ENCODE measurements around the gene UBL7.
"Not testable (repeated sequence)": the region's sequence is repeated elsewhere in the genome, so short reads cannot be mapped to it uniquely, and the experiment has no call there.

Gene UBL7

DNA sequence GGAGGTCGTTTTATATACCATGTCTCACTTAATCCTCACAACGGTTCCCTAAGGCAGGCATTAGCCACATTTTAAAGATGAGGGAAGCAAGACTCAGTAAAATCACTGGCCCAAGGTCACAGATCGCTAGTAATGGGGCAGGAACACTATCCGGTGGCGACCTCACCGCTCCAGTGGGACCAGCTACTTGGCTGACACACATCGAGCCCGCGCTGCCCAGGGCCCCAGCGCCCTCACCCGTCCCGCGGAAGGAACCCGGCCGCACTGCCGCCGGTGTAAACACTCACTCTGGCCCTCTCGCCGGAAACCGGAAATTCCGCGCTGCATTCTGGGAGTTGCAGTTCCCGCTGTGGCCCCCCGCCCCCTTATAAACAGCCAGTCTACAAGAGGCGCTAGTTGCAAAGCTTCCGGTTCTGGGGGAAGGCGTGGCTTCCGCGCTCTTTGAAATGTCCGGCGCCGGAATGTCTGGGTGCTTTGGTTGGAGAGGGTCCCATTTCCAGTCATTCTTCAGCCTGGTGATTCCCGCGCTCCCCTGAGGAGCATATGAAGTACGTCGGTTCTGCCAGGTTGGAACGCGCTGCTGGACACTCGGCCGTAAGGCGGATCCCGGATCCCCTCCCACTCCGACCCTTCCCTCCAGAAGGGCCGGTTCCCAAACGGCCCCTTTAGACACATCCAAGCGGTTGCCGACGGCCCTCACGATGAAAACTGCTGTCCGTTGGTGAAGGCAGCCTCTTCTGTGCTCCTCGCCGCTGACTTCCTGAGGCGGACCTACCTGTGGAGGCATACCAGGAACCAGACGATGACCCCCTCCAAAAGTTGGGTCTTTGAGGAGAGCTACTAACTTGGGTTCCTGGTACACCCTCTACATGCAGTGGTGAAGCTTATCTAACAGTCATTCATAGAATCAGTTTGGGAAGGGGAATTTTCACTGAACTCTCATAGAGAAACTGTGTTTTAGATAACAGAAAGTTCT lies at the start of gene UBL7:
TSS of gene UBL7 (minus strand) at position 290 of the 976 bp plus-strand sequence. CDS start 2,293 bp downstream, outside the sequence.
- peak; percentile 88 to 94 (median 92) for DNase-seq

DNA sequence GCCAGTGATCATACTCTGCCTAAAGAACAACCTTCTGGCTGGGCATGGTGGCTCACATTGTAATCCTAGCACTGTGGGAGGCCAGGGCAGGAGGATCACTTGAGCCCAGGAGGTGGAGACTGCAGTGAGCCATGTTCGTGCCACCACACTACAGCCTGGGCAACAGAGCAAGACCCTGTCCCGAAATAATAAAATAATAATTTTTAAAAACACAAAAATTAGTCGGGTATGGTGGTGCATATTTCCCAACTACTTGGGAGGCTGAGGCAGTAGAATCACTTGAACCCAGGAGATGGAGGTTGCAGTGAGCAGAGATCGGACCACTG lies 45.5 kb upstream of the UBL7 start:
- DNase-seq = no peak

DNA sequence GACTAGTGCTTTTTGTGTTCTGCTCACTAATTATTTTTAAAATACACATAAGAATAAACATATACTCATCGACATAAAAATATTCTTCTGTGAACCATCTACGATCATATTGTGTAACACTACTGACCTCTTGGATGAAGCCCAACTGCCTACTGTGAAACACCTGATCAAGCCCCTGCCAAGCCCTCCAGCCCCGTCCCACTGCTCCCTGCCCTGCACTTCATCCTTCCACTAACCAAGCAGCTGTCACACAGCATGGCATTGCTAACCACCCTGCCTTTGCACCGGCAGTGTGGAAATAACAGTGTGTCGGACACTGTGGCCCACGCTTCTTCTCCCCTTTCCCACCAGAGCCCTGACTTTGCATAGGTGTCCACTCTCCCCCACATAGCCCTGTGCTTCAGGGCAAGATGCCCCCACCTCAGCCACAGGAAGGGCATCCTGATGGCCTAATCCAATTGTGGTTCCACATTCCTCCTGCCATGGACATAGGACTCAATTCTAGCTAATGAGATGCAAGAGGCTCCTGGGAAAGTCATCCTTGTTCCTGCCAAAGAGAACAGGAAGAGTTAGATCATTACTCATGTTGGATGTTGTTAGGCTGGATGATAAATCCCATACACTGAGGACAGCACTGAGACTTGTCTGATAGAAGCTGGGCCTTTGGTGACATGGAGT lies 45.0 kb upstream of the UBL7 start:
- DNase-seq = no peak

GRCh38 chr15:74504836-74505235 lies 43.9 kb upstream of the UBL7 start:
- no peak for DNase-seq

GRCh38 chr15:74504418-74504817 lies 43.5 kb upstream of the UBL7 start:
- DNase-seq = no peak

- DNase-seq = no peak
Observed at GRCh38 chr15:74502301-74502700, 41.3 kb upstream of the UBL7 start.

DNA sequence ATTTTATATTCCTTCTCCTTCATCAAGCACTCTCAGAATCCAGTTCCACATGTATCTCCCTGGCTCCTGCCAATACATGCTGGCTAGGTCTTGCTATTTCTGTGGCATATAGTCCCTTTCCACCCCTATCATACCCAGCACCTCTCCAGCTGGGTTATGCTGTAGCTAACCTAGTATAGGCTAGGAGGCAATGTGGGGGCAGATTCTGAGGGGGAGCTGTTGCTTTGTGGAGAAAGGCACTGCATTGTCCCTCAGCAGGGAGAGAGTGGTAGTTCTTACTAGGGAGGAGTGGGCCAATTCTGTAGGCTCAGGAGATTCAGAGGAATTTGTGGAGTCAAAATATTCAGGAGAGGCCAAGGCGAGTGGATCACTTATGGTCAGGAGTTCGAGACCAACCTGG lies 39.4 kb upstream of the UBL7 start:
- DNase-seq = no peak

DNA sequence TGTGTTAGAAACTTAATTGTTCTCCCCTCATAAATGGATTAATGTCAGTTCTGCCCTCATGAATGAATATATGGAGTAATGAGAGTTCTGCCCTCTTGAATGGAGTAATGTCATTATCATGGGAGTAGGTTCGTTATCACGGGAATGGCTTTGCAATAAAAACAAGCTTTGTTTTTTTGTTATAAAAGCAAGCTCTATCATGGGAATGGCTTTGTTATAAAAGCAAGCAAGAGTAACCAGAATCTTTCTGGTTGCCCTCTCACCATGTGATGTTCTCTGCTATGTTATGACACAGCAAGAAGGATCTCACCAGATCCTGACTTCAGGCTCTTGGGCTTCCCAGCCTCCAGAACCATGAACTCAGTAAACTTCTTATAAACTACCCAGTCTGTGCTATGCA lies 38.4 kb upstream of the UBL7 start:
- no peak for DNase-seq

GRCh38 chr15:74497584-74497983 lies 36.6 kb upstream of the UBL7 start:
- DNase-seq = no peak

- DNase-seq = no peak
Observed at GRCh38 chr15:74496648-74497047, 35.7 kb upstream of the UBL7 start.

DNA sequence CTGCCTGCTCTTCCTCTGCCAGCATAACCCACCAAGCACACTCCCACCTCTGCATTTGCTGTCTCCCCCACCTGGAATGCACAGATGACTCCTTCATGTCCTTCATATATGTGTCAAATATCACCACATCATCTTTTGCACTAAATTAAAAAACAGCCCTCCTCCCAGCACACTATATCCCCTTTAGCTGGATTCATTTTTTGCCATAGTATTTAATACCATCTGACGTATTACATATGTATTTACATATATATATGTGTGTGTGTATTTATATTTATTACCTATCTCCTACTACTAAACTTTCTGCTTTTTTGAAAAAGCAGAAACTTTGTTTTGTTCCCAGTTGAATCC lies 29.4 kb upstream of the UBL7 start:
- no peak for DNase-seq

DNA sequence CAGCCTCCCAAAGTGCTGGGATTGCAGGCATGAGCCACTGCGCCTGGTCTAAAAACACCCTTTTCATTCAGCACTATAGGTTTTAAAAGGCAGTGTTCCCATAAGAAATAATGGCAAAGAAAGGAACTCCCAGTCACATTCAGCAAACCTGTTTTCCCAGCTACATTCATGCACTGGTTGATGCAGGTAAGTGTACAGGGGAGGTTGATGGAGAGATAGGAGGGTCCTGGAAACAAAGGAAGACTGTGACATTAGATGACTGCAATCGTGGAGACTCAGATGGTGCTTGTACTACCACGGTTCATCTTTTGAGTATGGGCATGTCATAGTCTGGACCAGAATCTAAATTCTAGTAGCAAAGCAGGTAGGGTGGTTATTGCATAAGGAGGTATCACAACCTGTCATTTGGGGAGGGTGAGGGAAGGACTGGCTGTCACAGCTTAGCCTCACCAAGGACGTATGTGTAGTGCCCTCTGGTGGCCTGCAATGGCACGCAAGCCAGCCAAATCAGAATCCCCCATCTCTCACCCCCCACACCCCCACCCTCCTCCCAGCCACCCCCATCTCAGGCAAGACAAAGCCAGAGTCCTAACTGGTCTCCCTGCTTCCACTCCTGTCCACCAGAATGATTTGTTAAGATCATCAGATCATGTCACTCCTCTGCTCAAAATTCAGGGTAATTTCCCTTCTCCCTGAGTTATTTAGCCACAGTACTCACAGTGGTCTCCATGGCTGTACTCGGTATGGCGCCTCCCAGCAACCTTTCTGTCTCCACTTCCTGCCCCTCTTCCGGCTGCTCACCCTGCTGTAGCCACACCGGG lies 28.8 kb upstream of the UBL7 start:
- peak; percentile 31 to 69 (median 42) for DNase-seq

GRCh38 chr15:74488776-74489175 lies 27.8 kb upstream of the UBL7 start:
- no peak for DNase-seq

GRCh38 chr15:74482661-74483060 lies 21.7 kb upstream of the UBL7 start:
- no peak for DNase-seq

DNA sequence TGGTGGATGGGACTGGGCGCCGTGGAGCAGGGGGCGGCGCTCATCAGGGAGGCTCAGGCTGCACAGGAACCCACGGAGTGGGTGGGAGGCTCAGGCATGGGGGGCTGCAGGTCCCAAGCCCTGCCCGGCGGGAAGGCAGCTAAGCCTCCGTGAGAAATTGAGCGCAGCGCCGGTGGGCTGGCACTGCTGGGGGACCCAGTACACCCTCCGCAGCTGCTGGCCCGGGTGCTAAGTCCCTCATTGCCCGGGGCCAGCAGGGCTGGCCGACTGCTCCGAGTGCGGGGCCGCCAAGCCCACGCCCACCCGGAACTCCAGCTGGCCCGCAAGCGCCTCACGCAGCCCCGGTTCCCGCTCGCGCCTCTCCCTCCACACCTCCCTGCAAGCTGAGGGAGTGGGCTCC lies 19.4 kb upstream of the UBL7 start:
- DNase-seq = not testable (repeated sequence)

- DNase-seq = not testable (repeated sequence)
Observed at GRCh38 chr15:74471621-74472020, 10.7 kb upstream of the UBL7 start.

GRCh38 chr15:74470631-74471395 lies 9.9 kb upstream of the UBL7 start:
- no peak for DNase-seq

- DNase-seq = no peak
Observed at GRCh38 chr15:74468341-74469032, 7.5 kb upstream of the UBL7 start.

- DNase-seq = no peak
Observed at GRCh38 chr15:74466570-74466969, 5.6 kb upstream of the UBL7 start.

DNA sequence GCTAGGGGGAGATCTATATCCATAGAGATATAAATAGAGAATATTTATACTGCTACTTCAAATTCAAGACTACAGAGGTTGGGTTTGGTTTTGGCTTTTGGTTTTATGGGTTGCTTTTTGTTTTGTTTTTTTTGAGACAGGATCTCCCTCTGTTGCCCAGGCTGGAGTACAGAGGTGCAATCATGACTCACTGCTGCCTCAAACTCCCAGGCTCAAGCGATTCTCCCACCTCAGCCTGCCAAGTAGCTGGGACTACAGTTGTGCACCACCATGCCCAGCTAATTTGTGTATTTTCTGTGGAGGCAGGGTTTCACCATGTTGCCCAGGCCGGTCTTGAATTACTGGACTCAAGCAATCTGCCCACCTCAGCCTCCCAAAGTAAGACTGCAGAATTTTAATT lies 3.9 kb upstream of the UBL7 start:
- no peak for DNase-seq

- no peak for DNase-seq
Observed at GRCh38 chr15:74464216-74464615, 3.3 kb upstream of the UBL7 start.

DNA sequence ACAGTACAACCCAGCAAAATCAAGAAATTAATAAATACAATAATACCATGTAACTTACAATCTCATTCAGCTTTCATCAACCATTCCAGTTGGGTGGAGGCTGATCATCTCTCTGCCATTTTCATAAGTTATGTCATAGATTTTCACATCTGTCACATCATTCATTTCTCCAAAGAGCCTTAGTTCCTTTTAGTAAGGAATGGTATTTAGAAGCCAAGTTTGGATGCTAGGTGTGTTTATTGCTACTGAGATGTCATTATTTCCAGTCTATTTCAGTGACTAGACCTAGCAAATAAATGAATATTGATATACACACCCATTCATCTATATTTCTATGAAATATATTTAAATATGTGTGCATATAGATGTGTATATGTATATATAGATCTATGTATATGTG lies 2.7 kb upstream of the UBL7 start:
- DNase-seq = no peak
